Tibial nerve (tissue), 3 donors: ENCODE data around the gene SLC43A2.

Source experiments
- POLR2A ChIP-seq, 2 donors: fragments of 450-650 bp; IDR thresholded peaks; one replicate each; pipeline ENCODE4 v1.6.1; 2017; ENCODE audit warnings: antibody characterized with exemption in 2 of 2, mild to moderate bottlenecking in 2 of 2, moderate library complexity in 2 of 2
- TF ChIP-seq, protein P1 (sequence below), 5 experiments: fragments of 200-600 bp in 3 of 5; fragments of 450-650 bp in 2 of 5; sonication (generic) in 3 of 5; IDR thresholded peaks; one replicate each; pipeline ENCODE4 v1.5.1; 2016 to 2019; ENCODE audit warnings: antibody characterized with exemption in 5 of 5, mild to moderate bottlenecking in 3 of 5, moderate library complexity in 2 of 5

DNA sequence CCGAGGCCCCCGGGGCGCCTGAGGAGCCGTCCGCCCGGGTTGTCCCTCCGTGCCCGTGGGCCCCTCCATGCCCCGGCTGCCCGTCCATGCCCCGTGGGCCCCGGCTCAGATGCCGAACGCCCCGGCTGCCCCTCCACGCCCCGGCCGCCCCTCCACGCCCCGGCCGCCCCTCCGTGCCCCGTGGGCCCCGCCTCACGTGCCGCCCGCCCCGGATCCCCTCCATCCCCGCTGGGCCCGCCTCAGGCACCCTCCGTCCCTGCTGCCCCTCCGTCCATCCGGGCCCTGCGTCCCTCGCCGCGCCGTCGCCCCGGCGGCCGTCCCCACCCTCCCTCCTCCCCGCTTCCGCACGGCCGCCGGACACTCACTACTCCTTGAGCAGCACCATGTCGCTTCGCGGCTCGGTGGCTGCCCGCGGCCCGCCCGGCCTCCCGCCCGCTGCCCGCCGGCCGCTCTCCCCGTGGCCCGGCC, 66.4 kb downstream of the SLC43A2 start:
- TF ChIP-seq, protein P1, sequence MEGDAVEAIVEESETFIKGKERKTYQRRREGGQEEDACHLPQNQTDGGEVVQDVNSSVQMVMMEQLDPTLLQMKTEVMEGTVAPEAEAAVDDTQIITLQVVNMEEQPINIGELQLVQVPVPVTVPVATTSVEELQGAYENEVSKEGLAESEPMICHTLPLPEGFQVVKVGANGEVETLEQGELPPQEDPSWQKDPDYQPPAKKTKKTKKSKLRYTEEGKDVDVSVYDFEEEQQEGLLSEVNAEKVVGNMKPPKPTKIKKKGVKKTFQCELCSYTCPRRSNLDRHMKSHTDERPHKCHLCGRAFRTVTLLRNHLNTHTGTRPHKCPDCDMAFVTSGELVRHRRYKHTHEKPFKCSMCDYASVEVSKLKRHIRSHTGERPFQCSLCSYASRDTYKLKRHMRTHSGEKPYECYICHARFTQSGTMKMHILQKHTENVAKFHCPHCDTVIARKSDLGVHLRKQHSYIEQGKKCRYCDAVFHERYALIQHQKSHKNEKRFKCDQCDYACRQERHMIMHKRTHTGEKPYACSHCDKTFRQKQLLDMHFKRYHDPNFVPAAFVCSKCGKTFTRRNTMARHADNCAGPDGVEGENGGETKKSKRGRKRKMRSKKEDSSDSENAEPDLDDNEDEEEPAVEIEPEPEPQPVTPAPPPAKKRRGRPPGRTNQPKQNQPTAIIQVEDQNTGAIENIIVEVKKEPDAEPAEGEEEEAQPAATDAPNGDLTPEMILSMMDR (IDR thresholded peaks at IDR 0.05), result no peak
- TF ChIP-seq POLR2A (IDR thresholded peaks at IDR 0.05), result no peak
